ENCODE results near the gene PLK1. TPM values are rescaled to one million over a fixed set of nuclear protein-coding genes. Genes with fewer than 3 reads are reported as not detected.

Gene PLK1
- total RNA-seq, 1 donor from 2014 or later: 1.2 TPM

- DNase-seq: no peak
- no peak for TF ChIP-seq CTCF (IDR thresholded peaks at IDR 0.05; ENCODE audit: borderline replicate concordance)
- Histone ChIP-seq H3K9me3 (replicated peaks) (no peaks in the 10 kb centered on the region), H3K27me3 (ENCODE audit: low read depth) (no peaks in the 10 kb centered on the region), H3K27ac (replicated peaks) (no peak overlapping the region), H3K4me1 (peaks cover 12% of the 10 kb centered on the region), H3K36me3 (peaks cover 38% of the 10 kb centered on the region), H3K4me3 (no peak overlapping the region)
- intact Hi-C loops (cut with micrococcal nuclease): no loop called here
These were observed 4.6 kb upstream of the PLK1 start for GRCh38 chr16:23673971-23674614.

- Histone ChIP-seq H3K4me1 (peaks cover 16% of the 10 kb centered on the region), H3K9me3 (replicated peaks) (no peaks in the 10 kb centered on the region), H3K36me3 (peaks cover 31% of the 10 kb centered on the region), H3K4me3 (no peak overlapping the region), H3K27me3 (ENCODE audit: low read depth) (no peaks in the 10 kb centered on the region), H3K27ac (replicated peaks) (no peak overlapping the region)
- no peak for DNase-seq
- intact Hi-C loops (cut with micrococcal nuclease): no loop called here
- no peak for TF ChIP-seq CTCF (IDR thresholded peaks at IDR 0.05; ENCODE audit: borderline replicate concordance)
These were observed 1.7 kb upstream of the PLK1 start for GRCh38 chr16:23676924-23677480.

- DNase-seq: no peak
- peaks cover 37% of the 10 kb centered on the region for H3K36me3 ChIP-seq
- peak overlapping the region; percentile 70 for H3K4me3 ChIP-seq
- H3K27ac ChIP-seq (replicated peaks): no peak overlapping the region
- H3K4me1 ChIP-seq: peaks cover 16% of the 10 kb centered on the region
- no peaks in the 10 kb centered on the region for H3K9me3 ChIP-seq (replicated peaks)
- TF ChIP-seq CTCF (IDR thresholded peaks at IDR 0.05; ENCODE audit: borderline replicate concordance): no peak
- intact Hi-C loops (cut with micrococcal nuclease): no loop called here
- H3K27me3 ChIP-seq (ENCODE audit: low read depth): no peaks in the 10 kb centered on the region
These were observed 741 bp downstream of the PLK1 start for GRCh38 chr16:23679274-23679985.

- no peaks in the 10 kb centered on the region for H3K27me3 ChIP-seq (ENCODE audit: low read depth)
- H3K9me3 ChIP-seq (replicated peaks): no peaks in the 10 kb centered on the region
- H3K27ac ChIP-seq (replicated peaks): no peak overlapping the region
- intact Hi-C loops (cut with micrococcal nuclease): no loop called here
- peaks cover 16% of the 10 kb centered on the region for H3K4me1 ChIP-seq
- DNase-seq: no peak
- no peak overlapping the region for H3K4me3 ChIP-seq
- no peak for TF ChIP-seq CTCF (IDR thresholded peaks at IDR 0.05; ENCODE audit: borderline replicate concordance)
- H3K36me3 ChIP-seq: peaks cover 40% of the 10 kb centered on the region
These were observed 1.3 kb downstream of the PLK1 start for GRCh38 chr16:23679986-23680336.

- no peak for TF ChIP-seq CTCF (IDR thresholded peaks at IDR 0.05; ENCODE audit: borderline replicate concordance)
- H3K9me3 ChIP-seq (replicated peaks): no peaks in the 10 kb centered on the region
- H3K4me3 ChIP-seq: no peak overlapping the region
- H3K36me3 ChIP-seq: peaks cover 46% of the 10 kb centered on the region
- H3K27me3 ChIP-seq (ENCODE audit: low read depth): no peaks in the 10 kb centered on the region
- DNase-seq: no peak
- intact Hi-C loops (cut with micrococcal nuclease): no loop called here
- peaks cover 16% of the 10 kb centered on the region for H3K4me1 ChIP-seq
- no peak overlapping the region for H3K27ac ChIP-seq (replicated peaks)
These were observed 3.5 kb downstream of the PLK1 start for GRCh38 chr16:23682181-23682580.

All from left ventricle myocardium inferior (tissue), 1 donor.